GM18868 (cell line): ENCODE results near the gene LST1.
"Not testable (repeated sequence)": the region's sequence is repeated elsewhere in the genome, so short reads cannot be mapped to it uniquely, and the experiment has no call there.

Experiments
- ATAC-seq: cut with Tn5 transposase; IDR thresholded peaks from one replicate; pipeline ENCODE4 v1.9.1; 2021; ENCODE audit warnings: mild to moderate bottlenecking, moderate library complexity; ENCODE audit not compliant: unreplicated experiment

Gene LST1

DNA sequence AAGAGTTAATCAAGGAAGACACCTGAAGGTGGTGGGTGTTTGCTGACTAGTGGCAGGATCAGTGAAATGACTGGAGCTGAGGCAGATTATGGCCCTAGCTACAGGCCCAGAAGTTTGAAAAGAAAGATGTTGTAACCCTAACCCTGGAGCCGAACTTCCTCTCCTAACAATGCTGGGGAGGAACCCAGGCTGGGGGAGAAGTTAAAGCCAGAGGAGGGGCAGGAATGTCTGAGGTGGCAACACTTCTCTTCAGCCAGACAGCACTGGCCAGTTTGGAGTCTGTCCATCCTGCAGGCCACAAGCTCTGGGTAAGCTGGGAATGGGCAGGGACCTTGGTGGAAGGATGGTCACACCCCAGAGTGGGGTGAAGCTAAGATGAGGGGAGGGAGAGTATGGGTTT, at the start of gene LST1:
Gene LST1, plus strand, starts transcription at position 270 of the 400 bp plus-strand sequence. CDS start 1,023 bp downstream, outside the sequence.
- ATAC-seq = no peak

DNA sequence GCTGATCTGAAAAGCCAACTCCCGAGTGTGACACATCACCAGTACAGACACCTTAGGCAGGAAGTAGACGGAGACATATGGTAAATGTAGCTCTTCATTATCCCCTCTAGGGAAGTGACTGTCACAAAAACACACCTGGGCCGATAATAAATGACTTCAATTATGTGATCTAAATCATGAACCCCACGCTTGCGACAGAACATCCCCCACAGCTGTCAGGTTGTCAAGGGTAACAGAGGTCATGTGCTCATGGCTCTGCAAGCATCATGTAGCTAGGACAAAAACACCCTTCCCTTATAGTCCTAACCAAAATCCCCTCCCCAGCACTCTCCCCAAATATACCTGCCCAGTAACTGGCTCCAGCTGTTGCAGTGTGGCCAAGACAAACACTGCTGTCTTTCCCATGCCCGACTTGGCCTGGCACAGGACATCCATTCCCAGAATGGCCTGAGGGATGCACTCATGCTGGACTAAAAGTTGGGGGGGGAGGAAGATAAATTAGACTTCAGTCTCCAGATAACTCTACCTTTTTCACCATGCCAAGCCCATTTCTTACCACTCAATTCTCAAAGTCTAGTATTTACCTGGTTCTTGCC, 47.2 kb upstream of the LST1 start:
- ATAC-seq = no peak

DNA sequence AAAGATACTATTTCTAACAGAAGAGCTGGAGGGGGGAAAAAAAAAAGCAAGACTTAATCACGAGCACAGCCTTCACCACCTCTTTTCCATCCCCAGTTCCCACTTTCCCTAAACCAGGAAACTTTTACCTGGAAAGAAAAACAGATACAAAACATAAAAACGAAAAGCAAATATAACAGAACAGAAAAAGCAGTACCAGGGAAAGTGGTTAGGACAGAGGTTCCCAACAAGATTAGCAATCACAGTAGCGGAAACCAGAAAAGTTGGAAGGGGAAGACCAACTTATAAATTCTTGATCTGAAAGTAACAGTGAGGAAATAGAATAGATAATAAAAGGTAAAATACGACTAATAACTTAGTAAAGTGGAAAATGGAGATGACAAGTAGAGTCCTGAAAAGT, 45.4 kb upstream of the LST1 start:
- no peak for ATAC-seq

DNA sequence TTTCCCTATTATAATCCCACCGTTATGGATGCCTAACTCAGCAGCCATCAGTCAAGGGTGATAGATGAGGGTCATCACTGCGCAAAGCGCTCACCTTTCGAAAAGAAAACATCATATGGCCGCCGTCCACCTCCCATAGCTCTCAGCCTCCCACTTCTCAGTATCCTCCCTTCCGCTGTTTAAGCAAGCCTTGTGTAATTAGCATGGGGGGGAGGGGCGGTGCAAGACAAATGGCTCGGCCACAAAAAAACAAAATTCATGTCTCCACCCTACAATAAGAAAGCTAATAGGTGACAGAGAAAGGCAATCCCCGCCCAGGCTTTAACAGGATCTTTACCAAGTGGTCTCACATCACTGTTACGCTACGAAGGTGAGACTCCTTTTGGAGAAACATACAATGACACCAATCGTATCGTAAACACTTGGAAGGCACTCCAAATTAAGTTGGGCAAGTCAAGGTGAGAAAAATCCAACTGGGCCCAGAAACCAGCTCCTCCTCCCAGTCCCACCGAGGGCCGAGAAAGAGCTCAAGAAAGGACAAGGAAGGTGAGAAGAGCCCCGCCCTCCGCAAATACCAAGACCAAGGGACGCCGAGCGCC, 44.9 kb upstream of the LST1 start:
- no peak for ATAC-seq

DNA sequence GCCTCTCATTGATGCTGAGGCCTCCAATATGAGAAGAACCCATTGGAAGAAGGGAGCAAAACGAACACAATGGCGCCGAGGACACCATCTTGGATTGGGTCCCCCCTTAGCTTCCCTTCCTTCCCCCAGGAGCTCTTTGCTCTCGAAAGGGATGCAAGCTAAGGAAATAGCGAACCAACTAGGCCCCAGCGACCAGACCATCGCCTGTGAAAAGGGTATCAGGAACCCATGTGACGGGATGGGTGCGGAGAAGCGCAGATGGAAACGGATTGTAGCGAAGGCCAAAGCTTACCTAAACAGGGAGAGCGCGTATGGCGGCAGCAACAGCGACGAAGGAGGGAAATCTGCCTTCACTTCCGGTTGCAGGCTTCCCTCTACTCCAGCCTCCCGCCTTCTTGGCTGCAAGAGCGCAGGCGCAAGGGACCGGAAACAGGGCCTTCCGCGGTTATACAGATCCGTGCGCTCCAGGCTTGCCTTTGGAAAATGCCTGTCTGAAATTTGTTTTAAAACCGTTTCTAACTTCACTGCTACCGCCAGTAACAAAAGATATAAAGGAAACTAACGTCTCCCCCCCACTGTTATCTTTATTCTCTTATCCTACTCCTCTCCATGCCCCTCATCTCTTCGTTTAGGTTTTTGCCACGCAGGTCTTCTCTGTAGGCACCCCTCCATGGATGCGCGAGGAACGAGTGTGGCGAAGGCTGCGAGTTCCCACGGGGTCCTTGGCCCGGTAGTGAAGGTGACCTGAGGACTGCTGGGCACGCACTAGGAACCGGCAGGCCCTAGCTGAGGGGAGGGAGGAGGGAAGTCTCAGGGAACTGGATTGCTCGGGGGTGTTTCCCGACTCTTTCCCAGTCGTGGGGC, 44.2 kb upstream of the LST1 start, which contains the start of gene DDX39B:
Gene DDX39B, minus strand, starts transcription at position 346 of the 864 bp plus-strand sequence. CDS start 1,471 bp downstream, outside the sequence.
- peak; percentile 63 for ATAC-seq

DNA sequence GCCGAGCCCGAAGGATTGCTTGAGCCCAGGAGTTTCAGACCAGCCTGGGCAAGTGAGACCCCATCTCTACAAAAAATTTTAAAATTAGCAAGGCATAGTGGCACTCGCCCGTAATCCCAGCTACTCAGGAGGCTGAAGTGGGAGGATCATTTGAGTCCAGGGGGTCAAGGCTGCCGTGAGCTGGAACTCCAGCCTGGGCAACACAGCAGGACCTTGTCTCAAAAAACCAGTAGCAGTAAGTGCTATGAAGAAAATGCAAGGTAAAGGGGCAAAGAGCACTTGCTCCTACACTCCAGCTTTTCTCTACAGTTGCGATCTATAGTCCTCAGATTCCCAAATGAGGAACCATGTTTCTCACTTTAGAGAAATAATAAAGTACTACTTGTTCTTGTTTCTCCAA, 42.4 kb upstream of the LST1 start:
- no peak for ATAC-seq

DNA sequence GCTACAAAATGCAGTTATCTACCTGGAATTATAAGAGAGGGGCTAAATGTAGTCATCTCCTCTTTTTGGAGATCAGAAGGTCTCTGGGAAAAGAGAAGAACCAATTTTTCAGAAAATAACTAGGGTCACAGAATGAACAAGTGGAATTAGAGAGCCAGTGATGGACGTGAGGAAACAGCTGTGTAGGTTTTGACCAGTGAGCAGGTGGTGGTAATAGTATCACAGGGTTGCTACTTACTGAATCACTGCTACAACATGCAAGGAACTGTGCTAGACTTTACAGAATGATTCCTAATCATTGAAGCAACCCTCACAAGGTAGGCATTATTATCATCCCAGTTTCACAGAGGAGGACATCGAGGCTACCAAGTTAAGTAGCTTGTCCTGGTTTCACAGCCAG, 41.4 kb upstream of the LST1 start:
- no peak for ATAC-seq

DNA sequence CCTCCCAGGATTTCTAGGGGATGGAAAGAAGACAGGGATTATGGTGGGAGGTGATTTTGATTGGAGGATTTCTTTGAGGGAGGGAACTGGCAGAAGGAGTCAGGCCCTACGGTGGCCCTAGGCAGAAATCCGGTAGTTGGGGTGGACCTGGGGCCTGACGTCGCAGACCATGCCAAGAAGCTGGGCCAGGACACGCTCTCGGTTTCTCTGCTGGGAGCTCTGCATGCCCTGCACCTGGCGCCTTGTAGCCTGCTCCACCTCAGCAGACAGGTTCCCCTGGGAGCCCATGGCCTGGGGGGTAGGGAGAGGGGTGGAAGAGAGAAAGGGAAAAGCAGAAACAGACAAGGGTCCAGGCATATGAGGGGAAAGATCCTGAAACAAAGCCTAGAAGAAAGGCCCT, 40.8 kb upstream of the LST1 start:
- ATAC-seq = no peak

DNA sequence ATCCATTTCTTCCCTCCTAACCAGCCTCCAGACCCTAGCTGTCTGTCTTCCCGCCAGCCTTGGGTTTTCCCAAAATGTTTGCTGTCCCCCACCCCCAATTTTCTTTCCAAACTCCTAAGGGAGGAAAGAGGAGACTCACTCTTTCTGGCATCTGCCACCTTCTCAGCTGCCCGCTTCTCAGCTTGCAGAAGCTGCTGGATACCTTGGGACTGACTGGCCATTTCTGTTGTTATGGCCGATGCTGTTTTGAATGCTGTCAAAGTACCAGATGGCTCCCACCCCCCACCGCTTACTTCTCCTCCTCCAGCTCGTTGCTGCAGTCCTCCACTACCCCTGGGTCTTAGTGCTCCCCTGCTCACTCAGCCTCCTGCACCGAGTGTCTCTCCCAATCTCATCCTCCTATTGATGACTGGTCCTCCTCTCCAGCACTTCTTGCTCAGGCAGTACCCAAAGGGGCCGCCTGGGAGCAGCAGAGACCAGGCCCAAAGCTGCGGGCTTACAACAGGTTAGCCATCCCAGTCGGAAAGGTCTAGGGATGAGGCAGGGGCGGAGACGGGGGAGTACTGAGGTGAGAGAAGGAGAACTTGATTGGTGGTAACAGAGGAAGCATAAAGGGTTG, 39.6 kb upstream of the LST1 start, which contains the start of gene ATP6V1G2:
Gene ATP6V1G2, minus strand, starts transcription at position 270 of the 619 bp plus-strand sequence. Its CDS starts 49 bp downstream, at position 221.
- peak; percentile 53 for ATAC-seq

DNA sequence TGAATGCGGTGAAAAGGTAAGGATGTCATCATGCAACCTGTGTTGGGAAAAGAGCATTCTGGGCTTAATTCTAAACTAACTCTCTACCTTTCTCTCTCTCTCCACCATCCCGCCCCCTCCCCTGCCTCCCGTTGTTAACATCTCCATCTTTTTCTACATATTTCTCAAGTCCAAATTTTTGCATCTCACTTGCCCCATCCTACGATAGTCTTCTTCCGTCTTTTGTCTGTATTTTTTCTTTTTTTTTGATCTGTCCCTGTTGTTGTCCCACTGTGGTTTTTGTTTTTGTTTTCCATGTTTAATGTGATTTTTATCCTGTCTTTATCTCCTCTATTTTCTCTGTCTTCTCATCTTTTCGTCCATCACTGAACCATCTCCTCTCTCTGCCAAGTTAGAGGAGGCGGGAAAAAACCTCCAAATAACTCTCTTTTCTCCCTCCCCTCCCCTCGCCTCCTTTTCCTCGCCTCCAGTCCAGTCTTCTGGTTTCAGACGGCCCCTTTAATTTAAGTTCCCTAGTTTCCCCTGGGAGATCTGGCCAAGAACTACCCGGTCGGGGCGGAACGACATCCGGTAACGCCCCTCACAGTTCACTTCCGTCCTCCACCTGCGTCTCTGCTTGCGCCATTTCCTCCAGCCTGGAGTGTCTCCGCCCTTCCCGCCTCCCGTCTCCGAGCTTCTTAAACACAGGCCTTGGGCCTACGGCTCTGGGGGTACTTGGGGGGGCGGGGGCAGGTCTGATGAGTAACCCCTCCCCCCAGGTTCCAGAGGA, 38.9 kb upstream of the LST1 start, which contains the start of gene NFKBIL1:
Gene NFKBIL1, plus strand, starts transcription at position 651 of the 769 bp plus-strand sequence. Its CDS starts 87 bp downstream, at position 738.
- ATAC-seq = peak; percentile 58

DNA sequence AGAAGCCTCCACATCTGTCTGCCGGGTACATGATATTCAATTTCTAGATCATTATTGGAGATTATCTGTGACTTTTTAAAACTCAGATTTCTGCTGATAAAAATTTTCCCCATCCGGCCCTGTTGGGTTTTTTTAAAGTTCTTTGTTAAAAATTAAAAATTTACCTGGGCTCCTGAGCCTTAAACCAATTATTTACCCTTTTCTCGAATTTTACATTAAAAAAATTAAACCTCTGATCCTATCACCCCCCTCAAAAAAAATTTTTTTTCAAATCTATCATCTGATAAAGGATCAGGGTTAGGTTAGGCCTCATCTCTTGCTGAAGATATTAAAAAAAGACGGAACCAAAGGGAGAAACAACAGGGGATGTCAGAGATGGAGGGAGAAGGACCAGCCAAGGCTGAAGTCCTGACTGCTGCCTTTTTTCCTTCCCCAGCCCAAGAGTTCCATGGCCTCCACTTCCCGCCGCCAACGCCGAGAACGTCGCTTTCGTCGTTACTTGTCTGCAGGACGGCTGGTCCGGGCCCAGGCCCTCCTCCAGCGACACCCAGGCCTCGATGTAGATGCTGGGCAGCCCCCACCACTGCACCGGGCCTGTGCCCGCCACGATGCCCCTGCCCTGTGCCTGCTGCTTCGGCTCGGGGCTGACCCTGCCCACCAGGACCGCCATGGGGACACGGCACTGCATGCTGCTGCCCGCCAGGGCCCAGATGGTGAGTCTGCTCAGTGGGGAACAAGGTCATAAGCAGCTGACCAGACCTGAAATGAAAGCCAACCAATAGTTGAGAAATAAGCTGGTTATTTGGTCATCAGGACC, 38.1 kb upstream of the LST1 start:
- ATAC-seq = no peak

DNA sequence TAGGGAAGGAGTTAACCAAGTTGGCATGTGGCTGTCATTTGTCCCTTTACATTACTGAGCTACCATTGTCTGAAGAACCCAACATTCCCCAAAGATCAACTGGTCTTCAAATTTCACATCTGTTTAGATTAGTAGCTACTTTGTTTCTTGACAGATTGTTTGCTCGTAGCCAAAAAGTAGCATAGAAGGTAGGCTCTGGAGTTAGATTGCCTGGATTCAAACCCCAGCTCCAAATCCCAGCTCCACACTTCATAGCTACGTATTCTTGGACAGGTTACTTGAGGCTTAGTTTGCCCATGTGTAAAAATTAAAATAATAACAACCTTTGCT, 37.6 kb upstream of the LST1 start:
- no peak for ATAC-seq

DNA sequence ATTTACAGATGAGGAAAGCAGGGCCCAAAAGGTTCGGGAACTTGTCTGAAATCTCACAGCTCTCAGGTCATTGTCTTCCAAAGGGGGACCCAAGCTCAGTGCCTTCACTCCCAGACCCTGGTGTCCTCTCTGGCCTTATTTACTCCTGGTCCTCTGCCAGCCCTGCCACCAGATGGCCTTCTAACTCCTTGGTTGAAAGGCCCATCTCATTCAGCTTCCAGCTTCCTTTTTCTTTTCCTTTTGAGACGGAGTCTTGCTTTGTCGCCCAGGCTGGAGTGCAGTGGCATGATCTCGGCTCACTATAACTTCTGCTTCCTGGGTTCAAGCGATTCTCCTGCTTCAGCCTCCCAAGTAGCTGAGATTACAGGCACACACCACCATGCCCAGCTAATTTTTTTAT, 34.7 kb upstream of the LST1 start:
- not testable (repeated sequence) for ATAC-seq

DNA sequence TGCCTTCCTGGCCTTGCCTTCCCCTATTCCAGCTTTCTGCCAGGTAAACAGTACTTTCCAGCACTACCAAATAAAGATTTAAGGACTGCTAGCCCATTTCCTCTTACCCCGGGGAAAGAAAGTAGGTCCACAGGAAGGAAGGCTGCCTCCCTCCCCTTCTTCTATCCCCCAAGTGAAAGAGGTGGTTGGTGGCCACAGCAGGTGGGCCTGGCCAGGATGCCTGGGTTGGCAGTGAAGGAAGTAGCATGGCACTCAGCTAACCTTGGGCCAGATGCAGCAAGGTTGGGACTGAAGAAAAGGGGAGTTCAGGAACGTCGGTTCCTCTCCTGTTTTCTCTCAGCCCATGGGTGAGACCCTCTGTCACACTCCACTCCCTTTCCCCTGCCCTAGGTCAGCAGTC, 29.8 kb upstream of the LST1 start:
- ATAC-seq = no peak

DNA sequence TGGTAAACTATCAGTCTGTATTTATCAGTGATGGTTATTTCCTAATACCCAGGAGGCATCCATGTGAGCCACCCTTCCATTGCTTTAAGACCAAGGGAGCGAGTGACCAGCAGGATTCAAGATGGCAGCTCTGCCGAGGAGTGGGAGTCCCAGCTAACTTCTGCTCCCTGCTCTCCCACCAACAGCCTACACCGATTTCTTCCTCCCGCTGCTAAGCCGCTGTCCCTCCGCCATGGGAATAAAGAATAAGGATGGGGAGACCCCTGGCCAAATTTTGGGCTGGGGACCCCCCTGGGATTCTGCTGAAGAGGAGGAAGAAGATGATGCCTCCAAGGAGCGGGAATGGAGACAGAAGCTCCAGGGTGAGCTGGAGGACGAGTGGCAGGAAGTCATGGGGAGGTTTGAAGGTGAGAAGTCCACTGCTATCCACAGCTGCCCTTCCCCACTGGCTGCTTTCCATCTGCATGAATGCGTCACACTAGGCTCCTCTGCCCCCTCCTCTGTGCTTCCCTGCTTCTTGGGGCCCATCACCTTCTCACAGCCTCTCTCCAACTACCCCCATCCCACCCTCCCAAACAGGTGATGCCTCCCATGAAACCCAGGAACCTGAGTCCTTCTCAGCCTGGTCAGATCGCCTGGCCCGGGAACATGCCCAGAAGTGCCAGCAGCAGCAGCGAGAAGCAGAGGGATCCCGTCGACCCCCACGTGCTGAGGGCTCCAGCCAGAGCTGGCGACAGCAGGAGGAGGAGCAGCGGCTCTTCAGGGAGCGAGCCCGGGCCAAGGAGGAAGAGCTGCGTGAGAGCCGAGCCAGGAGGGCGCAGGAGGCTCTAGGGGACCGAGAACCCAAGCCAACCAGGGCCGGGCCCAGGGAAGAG, 28.4 kb upstream of the LST1 start:
- no peak for ATAC-seq

DNA sequence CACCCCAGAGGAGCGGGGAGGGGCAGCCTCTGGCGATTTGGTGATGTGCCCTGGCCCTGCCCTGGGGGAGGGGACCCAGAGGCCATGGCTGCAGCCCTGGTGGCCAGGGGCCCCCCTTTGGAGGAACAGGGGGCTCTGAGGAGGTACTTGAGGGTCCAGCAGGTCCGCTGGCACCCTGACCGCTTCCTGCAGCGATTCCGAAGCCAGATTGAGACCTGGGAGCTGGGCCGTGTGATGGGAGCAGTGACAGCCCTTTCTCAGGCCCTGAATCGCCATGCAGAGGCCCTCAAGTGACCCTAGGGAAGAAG, 27.8 kb upstream of the LST1 start:
- no peak for ATAC-seq

DNA sequence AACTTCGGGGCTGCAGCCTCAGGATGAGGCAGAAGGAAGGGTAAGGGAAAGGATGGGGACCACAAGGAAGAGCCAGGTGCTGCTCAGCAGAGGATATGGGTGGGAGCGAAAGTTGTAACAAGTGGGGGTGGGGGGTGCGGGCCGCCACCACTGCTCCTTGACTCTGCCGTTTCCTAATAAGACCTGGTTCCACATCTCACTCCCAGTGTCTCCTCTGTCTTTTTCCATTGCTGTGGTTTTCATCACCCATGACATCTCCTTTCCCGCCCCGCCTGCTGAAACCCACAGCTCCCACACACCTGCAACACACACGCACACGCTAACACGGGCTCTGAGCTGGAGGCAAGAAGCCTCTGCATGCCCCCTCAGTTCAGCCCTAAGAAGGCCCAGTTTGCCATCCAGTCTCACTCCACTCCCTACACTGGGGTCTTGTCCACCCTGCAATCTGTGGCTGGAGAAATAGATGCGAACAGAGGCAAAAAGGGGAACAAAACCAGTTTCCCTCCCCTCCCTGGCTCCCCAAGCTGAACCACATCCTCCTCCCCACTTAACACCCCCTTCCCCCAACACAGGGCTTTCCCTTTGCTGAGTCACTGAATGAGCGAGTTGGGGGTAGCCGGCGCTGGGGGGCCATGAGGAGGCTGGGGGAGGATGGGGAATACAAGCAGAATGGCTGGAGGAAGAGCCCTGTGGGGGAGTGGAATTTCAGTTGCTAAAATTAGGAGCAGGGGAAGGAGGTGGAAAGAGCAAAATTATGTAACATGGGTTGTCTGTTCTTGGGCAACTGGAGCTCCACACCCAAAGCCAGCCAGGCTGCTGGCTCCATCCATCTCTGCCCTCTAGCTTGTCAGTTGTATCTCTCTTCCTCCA, 27.2 kb upstream of the LST1 start:
- ATAC-seq = peak; percentile 39

DNA sequence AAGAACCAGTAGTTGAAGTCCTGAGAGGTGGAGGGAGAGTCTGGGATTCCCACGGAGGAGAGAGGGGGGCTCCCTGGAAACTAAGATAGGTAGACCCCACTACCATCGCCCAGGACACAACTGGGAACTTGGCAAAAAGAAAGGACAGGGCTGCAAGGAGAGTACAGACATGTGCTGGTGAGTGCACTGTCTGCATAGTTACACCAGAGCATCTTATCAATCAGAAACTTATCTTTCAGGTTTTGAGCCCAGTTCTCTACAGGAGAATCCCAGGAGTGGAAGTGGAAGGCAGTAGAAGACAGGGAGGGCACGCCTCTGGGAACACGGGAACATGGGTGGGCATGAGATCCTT, 26.5 kb upstream of the LST1 start:
- peak; percentile 3 for ATAC-seq
